ENCODE data around the gene GDF7. TPM values are rescaled to one million over a fixed set of nuclear protein-coding genes. Genes with fewer than 3 reads are reported as not detected.

The GDF7 gene
- polyA plus RNA-seq, 1 donor (not counting 4 experiments of a cell fraction or from before 2014, with no cell fraction given), result not detected

GRCh38 chr2:20619624-20620024 lies 47.3 kb upstream of the GDF7 start:
- Histone ChIP-seq H3K27me3 (ENCODE audit: control insufficient read depth, extremely low read depth, insufficient read depth, low read length) (no peaks in the 10 kb centered on the region), H3K27ac (ENCODE audit: control insufficient read depth, insufficient read depth, low read length) (no peak overlapping the region), H3K36me3 (ENCODE audit: control insufficient read depth in 2 of 2, extremely low read depth in 1 of 2, insufficient read depth in 2 of 2, low read length in 2 of 2) (peaks cover 7 to 26% of the 10 kb centered on the region in 2 experiments), H3K4me3 (ENCODE audit: control insufficient read depth in 2 of 3, extremely low read depth in 1 of 3, insufficient read depth in 2 of 3, low read depth in 1 of 3, low read length in 3 of 3) (no peak overlapping the region), H3K9ac (ENCODE audit: control insufficient read depth, extremely low read depth, insufficient read depth, low read length) (no peak overlapping the region), H4K20me1 (ENCODE audit: control insufficient read depth, extremely low read depth, insufficient read depth, low read length) (no peaks in the 10 kb centered on the region), H2AFZ (ENCODE audit: control insufficient read depth, low read length) (no peak overlapping the region), H3K9me3 (ENCODE audit: control insufficient read depth, low read depth, low read length) (no peaks in the 10 kb centered on the region), H3K9me1 (ENCODE audit: control insufficient read depth, extremely low read depth, insufficient read depth, low read length) (no peaks in the 10 kb centered on the region), H3K4me2 (ENCODE audit: control insufficient read depth, extremely low read depth, insufficient read depth, low read depth, low read length) (no peak overlapping the region), H3K4me1 (ENCODE audit: control insufficient read depth, extremely low read depth, insufficient read depth, low read length) (peaks cover 13% of the 10 kb centered on the region), H3K79me2 (ENCODE audit: control insufficient read depth, insufficient read depth, low read length) (no peaks in the 10 kb centered on the region)
- DNase-seq (ENCODE audit: low read depth, low spot score) (no peak), FAIRE-seq (no peak)
- dilution Hi-C loops (cut with MboI; ENCODE audit: extremely low pct_ligation_motif_present, low sequenced_read_pairs), result no loop called here
- TF ChIP-seq EZH2 (IDR thresholded peaks at IDR 0.05; ENCODE audit: low read length) (no peak), CTCF (optimal IDR thresholded peaks at IDR 0.05 in 1 of 3, IDR thresholded peaks at IDR 0.05 in 1 of 3, conservative IDR thresholded peaks at IDR 0.05 in 1 of 3; ENCODE audit: extremely low read depth in 1 of 3, insufficient read depth in 2 of 3, low read length in 3 of 3) (no peak)

GRCh38 chr2:20620271-20620681 lies 46.7 kb upstream of the GDF7 start:
- TF ChIP-seq EZH2 (IDR thresholded peaks at IDR 0.05; ENCODE audit: low read length) (no peak), CTCF (optimal IDR thresholded peaks at IDR 0.05 in 1 of 3, IDR thresholded peaks at IDR 0.05 in 1 of 3, conservative IDR thresholded peaks at IDR 0.05 in 1 of 3; ENCODE audit: extremely low read depth in 1 of 3, insufficient read depth in 2 of 3, low read length in 3 of 3) (no peak)
- FAIRE-seq, result no peak
- dilution Hi-C loops (cut with MboI; ENCODE audit: extremely low pct_ligation_motif_present, low sequenced_read_pairs), result no loop called here

More at GRCh38 chr2:20620271-20620681, 46.7 kb upstream of the GDF7 start:
- peaks cover 7 to 26% of the 10 kb centered on the region in 2 experiments for H3K36me3 ChIP-seq (ENCODE audit: control insufficient read depth in 2 of 2, extremely low read depth in 1 of 2, insufficient read depth in 2 of 2, low read length in 2 of 2)
- H3K27ac ChIP-seq (ENCODE audit: control insufficient read depth, insufficient read depth, low read length), result no peak overlapping the region
- H3K4me1 ChIP-seq (ENCODE audit: control insufficient read depth, extremely low read depth, insufficient read depth, low read length), result peaks cover 13% of the 10 kb centered on the region
- no peaks in the 10 kb centered on the region for H3K27me3 ChIP-seq (ENCODE audit: control insufficient read depth, extremely low read depth, insufficient read depth, low read length)
- no peak overlapping the region for H3K9ac ChIP-seq (ENCODE audit: control insufficient read depth, extremely low read depth, insufficient read depth, low read length)
- no peak for DNase-seq (ENCODE audit: low read depth, low spot score)
- H4K20me1 ChIP-seq (ENCODE audit: control insufficient read depth, extremely low read depth, insufficient read depth, low read length), result no peaks in the 10 kb centered on the region
- H3K79me2 ChIP-seq (ENCODE audit: control insufficient read depth, insufficient read depth, low read length), result no peaks in the 10 kb centered on the region
- H3K4me2 ChIP-seq (ENCODE audit: control insufficient read depth, extremely low read depth, insufficient read depth, low read depth, low read length), result no peak overlapping the region
- no peak overlapping the region for H2AFZ ChIP-seq (ENCODE audit: control insufficient read depth, low read length)
- no peaks in the 10 kb centered on the region for H3K9me1 ChIP-seq (ENCODE audit: control insufficient read depth, extremely low read depth, insufficient read depth, low read length)
- no peak overlapping the region for H3K4me3 ChIP-seq (ENCODE audit: control insufficient read depth in 2 of 3, extremely low read depth in 1 of 3, insufficient read depth in 2 of 3, low read depth in 1 of 3, low read length in 3 of 3)
- no peaks in the 10 kb centered on the region for H3K9me3 ChIP-seq (ENCODE audit: control insufficient read depth, low read depth, low read length)
